Left ventricle myocardium inferior (tissue), 1 donor: ENCODE results near the gene STX7. TPM values are rescaled to one million over a fixed set of nuclear protein-coding genes. Genes with fewer than 3 reads are reported as not detected.
"Not testable (repeated sequence)": the region's sequence is repeated elsewhere in the genome, so short reads cannot be mapped to it uniquely, and the experiment has no call there.

Experiments used
- DNase-seq: peaks from one replicate; pipeline ENCODE4 v3.0.0-alpha.2; 2020
- H3K27ac ChIP-seq: fragments of 200-600 bp; replicated peaks from 2 replicates; pipeline ENCODE4 v1.8.0; 2021
- H3K27me3 ChIP-seq: fragments of 200-600 bp; 2 replicates; pipeline ENCODE4 v1.8.0; 2021; ENCODE audit warnings: low read depth
- H3K36me3 ChIP-seq: fragments of 200-600 bp; 2 replicates; pipeline ENCODE4 v1.8.0; 2021
- H3K4me1 ChIP-seq: fragments of 200-600 bp; 2 replicates; pipeline ENCODE4 v1.8.0; 2021
- H3K4me3 ChIP-seq: fragments of 200-600 bp; 2 replicates; pipeline ENCODE4 v1.8.0; 2021; ENCODE audit warnings: mild to moderate bottlenecking, moderate library complexity
- H3K9me3 ChIP-seq: fragments of 200-600 bp; replicated peaks from 2 replicates; pipeline ENCODE4 v1.8.0; 2021
- intact Hi-C: fragments of 100-400 bp; cut with micrococcal nuclease; formaldehyde crosslinking; loops from one replicate; pipeline ENCODE4 v1.11.0; 2022
- long read RNA-seq: library from polyadenylated mRNA; unstranded; transcript quantifications from one replicate; pipeline ENCODE4 v2.0.0, GENCODE V29; 2021
- total RNA-seq: library from RNA; stranded (reverse); fragmentation: NEBNext Ultra II Directional; extraction: Animal tissue kit (Norgen Biotek cat#: 25700); gene quantifications from one replicate; pipeline ENCODE4 v1.2.1, GENCODE V29; 2021
- TF ChIP-seq, protein P1 (sequence below): fragments of 200-600 bp; IDR thresholded peaks from 2 replicates; pipeline ENCODE4 v1.8.0; 2021; ENCODE audit warnings: antibody characterized with exemption, mild to moderate bottlenecking, borderline replicate concordance
- donor health status: DM: no; HTN: yes; CAD: no; lungs with severe emphysema.

Gene STX7, protein sequence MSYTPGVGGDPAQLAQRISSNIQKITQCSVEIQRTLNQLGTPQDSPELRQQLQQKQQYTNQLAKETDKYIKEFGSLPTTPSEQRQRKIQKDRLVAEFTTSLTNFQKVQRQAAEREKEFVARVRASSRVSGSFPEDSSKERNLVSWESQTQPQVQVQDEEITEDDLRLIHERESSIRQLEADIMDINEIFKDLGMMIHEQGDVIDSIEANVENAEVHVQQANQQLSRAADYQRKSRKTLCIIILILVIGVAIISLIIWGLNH
- total RNA-seq = 48.4 TPM
- long read RNA-seq, full-length matches to known transcripts = 59 of 68 reads
- long read RNA-seq, partial matches to known transcripts = 0 of 68 reads
- long read RNA-seq, other reads (novel, unspliced or antisense) = 9 of 68 reads

DNA sequence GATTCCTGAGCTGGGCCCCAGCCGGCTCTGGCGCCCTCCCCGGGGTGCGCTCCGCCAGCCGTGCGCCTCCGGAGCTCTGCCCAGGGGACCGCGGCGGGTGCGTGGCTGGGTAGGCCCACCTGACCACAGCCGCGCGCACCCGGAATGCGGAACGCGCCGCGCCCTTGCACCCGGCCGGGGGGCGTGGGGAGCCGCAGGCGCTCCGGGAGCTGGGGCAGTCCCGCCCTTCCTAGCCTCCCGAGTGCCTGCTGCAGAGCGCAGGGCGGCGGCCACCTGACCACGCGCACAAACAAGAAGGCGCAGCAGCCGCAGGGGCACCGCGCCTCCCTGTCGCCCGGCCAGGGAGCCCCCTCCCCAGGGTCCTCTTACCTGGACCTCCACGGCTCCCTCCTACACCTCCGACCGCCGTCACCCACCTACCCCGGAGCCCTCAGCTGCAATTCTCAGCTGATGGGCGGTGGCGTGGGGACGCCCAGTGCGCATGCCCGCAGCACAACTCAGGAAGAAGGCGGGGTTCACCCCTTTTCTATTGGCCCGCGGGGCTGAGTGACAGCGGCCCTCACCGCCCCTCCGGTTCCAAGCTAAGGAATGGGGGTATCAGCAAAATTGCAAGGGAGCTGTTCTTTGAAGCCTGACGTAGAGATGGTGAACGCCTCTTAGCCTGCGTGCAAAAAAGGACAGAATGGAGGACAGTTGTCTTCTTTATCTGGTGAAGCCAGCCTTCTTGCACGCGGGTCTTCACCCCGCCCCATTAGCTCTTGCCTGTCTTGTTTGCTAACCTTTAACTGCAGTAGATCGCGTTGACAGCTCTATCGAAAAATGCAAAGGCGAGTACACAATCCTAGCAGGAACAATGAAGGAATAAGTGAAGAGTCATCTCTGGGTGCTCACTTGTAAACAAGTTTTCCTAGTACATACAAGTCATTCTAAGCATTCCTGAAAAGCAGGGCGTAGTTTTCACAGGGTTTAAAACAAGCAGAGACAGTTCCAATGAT is at the start of gene STX7:
STX7 (minus strand) TSS at position 479 of the 995 bp plus-strand sequence. CDS start 9,586 bp downstream, outside the sequence.
- intact Hi-C loops = no loop called here
- H3K9me3 ChIP-seq = no peaks in the 10 kb centered on the region
- H3K4me3 ChIP-seq = peak within 1 kb of the TSS; percentile 90
- TF ChIP-seq, protein P1, sequence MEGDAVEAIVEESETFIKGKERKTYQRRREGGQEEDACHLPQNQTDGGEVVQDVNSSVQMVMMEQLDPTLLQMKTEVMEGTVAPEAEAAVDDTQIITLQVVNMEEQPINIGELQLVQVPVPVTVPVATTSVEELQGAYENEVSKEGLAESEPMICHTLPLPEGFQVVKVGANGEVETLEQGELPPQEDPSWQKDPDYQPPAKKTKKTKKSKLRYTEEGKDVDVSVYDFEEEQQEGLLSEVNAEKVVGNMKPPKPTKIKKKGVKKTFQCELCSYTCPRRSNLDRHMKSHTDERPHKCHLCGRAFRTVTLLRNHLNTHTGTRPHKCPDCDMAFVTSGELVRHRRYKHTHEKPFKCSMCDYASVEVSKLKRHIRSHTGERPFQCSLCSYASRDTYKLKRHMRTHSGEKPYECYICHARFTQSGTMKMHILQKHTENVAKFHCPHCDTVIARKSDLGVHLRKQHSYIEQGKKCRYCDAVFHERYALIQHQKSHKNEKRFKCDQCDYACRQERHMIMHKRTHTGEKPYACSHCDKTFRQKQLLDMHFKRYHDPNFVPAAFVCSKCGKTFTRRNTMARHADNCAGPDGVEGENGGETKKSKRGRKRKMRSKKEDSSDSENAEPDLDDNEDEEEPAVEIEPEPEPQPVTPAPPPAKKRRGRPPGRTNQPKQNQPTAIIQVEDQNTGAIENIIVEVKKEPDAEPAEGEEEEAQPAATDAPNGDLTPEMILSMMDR = no peak
- peak within 1 kb of the TSS; percentile 96 for H3K27ac ChIP-seq
- H3K27me3 ChIP-seq = no peaks in the 10 kb centered on the region
- no peaks in the 10 kb centered on the region for H3K36me3 ChIP-seq
- DNase-seq = peak; percentile 92
- H3K4me1 ChIP-seq = peaks cover 52% of the 10 kb centered on the region

DNA sequence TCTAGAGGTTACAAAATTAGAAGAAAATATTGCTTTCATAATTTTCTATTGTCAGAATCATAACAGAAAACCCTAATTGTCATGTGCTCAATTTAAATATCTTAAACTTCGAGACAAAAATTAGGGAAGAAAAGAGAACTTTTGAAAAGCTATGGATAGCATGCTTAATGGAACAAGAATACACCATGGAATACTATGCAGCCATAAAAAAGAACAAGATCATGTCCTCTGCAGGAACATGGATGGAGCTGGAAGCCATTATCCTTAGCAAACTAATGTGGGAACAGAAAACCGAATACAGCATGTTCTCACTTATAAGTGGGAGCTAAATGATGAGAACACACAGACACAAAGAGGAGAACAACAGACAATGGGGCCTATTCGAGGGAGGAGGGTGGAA is 47.2 kb upstream of the STX7 start:
- H3K4me3 ChIP-seq, intact Hi-C loops: not testable (repeated sequence)

DNA sequence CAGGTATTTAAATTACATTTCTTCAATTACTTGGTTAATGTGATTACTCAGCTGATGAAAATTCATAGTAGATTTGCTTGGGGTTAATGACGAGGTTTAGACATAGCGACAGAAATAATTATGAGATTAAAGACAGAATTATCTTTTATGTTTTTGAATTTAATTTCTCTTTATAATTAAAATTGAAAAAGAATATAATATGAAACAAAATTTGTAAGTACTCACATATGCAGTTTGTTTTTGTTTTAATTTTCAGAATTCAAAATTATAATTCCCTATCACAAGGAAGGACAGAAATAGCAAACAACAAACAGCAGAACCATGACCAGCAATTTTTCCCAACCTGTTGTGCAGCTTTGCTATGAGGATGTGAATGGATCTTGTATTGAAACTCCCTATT is 39.5 kb upstream of the STX7 start, which contains the start of gene TAAR8:
TAAR8 (plus strand) TSS at position 301 of the 400 bp plus-strand sequence; CDS start at position 322, 21 bp downstream.
- TF ChIP-seq, protein P1 = no peak
- Histone ChIP-seq H3K4me1 (no peaks in the 10 kb centered on the region), H3K27me3 (peaks cover 42% of the 10 kb centered on the region), H3K27ac (no peak within 1 kb of the TSS), H3K9me3 (no peaks in the 10 kb centered on the region), H3K4me3 (no peak within 1 kb of the TSS), H3K36me3 (no peaks in the 10 kb centered on the region)
- DNase-seq = no peak
- intact Hi-C loops = no loop called here

More for the DNA sequence above, 47.2 kb upstream of the STX7 start:
- H3K27ac ChIP-seq, H3K9me3 ChIP-seq, DNase-seq, H3K36me3 ChIP-seq, H3K4me1 ChIP-seq: not testable (repeated sequence)
- H3K27me3 ChIP-seq = peaks cover 69% of the 10 kb centered on the region

DNA sequence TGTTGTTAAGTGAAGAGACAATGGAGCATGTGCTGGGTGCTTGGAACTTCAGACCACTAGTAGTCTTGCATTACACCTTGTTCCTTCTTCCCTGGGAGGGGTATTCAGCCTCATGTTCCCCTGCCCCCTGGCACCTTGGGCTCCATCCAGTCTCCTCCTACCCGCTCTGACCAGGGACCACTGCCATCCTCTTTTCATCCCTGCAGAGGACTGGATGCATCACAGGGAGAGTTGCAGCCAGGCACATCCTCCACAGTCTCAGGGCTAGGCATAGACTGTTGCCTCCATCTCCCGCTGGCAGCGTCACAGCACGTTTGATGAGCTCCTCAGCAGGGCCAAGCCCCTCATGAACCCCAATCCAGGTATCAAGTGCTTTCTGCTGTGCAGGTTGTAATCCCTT is 38.3 kb upstream of the STX7 start:
- H3K36me3 ChIP-seq = no peaks in the 10 kb centered on the region
- no peaks in the 10 kb centered on the region for H3K4me1 ChIP-seq
- no peaks in the 10 kb centered on the region for H3K9me3 ChIP-seq
- TF ChIP-seq, protein P1 = no peak
- DNase-seq = no peak
- H3K27me3 ChIP-seq = peaks cover 32% of the 10 kb centered on the region
- intact Hi-C loops = no loop called here
- H3K4me3 ChIP-seq = no peak overlapping the region
- no peak overlapping the region for H3K27ac ChIP-seq

DNA sequence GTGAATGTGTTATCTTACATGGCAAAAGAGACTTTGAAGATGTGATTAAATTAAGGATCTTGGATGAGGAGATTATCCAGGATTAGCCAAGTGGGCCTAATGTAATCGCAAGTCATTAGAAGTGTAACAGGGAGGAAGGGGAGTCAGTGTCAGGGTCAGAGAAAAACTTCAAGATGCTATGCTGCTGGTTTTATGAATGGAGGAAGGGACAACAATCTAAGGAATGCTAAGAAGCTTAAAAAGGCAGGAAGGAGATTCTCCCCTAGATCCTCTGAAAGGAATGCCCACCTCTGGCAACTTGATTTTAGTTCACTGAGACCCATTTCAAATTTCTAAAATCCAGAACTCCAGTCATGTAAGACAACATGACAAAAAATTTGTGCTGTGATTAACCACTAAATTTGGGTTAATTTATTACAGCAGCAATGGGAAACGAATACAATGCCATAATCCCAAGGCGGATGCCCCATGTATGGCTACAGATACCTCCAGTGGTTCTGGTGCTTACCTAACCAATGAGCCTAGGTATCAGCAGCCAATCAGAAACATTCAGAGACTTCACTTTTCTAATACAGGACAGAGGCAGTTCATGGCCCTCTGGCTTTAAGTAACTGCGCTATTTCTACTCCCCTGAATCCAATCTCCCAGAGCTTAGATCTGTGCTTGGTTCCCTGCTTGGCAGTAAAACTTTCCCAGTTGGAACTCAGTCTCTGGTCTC is 36.0 kb upstream of the STX7 start:
- TF ChIP-seq, protein P1 = no peak
- Histone ChIP-seq H3K27me3 (peaks cover 16% of the 10 kb centered on the region), H3K36me3 (no peaks in the 10 kb centered on the region), H3K4me1 (no peaks in the 10 kb centered on the region), H3K9me3 (no peaks in the 10 kb centered on the region), H3K4me3 (no peak overlapping the region), H3K27ac (no peak overlapping the region)
- intact Hi-C loops = no loop called here
- DNase-seq = no peak
